GM19395 (cell line): ENCODE results near the gene TBX5.
"Not testable (repeated sequence)": the region's sequence is repeated elsewhere in the genome, so short reads cannot be mapped to it uniquely, and the experiment has no call there.

ENCODE experiments used
- ATAC-seq: cut with Tn5 transposase; IDR thresholded peaks from one replicate; pipeline ENCODE4 v1.9.1; 2021; ENCODE audit warnings: mild to moderate bottlenecking, moderate library complexity; ENCODE audit not compliant: unreplicated experiment

TBX5 gene

GRCh38 chr12:114393569-114393968, 12.4 kb downstream of the TBX5 start:
- ATAC-seq = no peak

- ATAC-seq = no peak
Observed at GRCh38 chr12:114392909-114393308, 13.0 kb downstream of the TBX5 start.

GRCh38 chr12:114391088-114391487, 14.9 kb downstream of the TBX5 start:
- no peak for ATAC-seq

GRCh38 chr12:114384739-114385138, 21.2 kb downstream of the TBX5 start:
- no peak for ATAC-seq

GRCh38 chr12:114381177-114381576, 24.8 kb downstream of the TBX5 start:
- no peak for ATAC-seq

GRCh38 chr12:114371733-114372132, 34.2 kb downstream of the TBX5 start:
- ATAC-seq = no peak

GRCh38 chr12:114371250-114371649, 34.7 kb downstream of the TBX5 start:
- ATAC-seq = no peak

- no peak for ATAC-seq
Observed at GRCh38 chr12:114368685-114369452, 37.1 kb downstream of the TBX5 start.

- ATAC-seq = no peak
Observed at GRCh38 chr12:114361992-114362391, 44.0 kb downstream of the TBX5 start.

GRCh38 chr12:114361545-114361944, 44.4 kb downstream of the TBX5 start:
- no peak for ATAC-seq

GRCh38 chr12:114360485-114360884, 45.5 kb downstream of the TBX5 start:
- no peak for ATAC-seq

GRCh38 chr12:114355389-114356088, 50.4 kb downstream of the TBX5 start:
- no peak for ATAC-seq

GRCh38 chr12:114349239-114349638, 56.7 kb downstream of the TBX5 start:
- ATAC-seq = not testable (repeated sequence)

GRCh38 chr12:114347861-114348260, 58.1 kb downstream of the TBX5 start:
- no peak for ATAC-seq

GRCh38 chr12:114344831-114345230, 61.1 kb downstream of the TBX5 start:
- no peak for ATAC-seq

- ATAC-seq = no peak
Observed at GRCh38 chr12:114344303-114344663, 61.7 kb downstream of the TBX5 start.

- ATAC-seq = no peak
Observed at GRCh38 chr12:114343585-114344302, 62.2 kb downstream of the TBX5 start.

- ATAC-seq = no peak
Observed at GRCh38 chr12:114342656-114343055, 63.3 kb downstream of the TBX5 start.

GRCh38 chr12:114341635-114342034, 64.3 kb downstream of the TBX5 start:
- no peak for ATAC-seq

- ATAC-seq = no peak
Observed at GRCh38 chr12:114340231-114340630, 65.7 kb downstream of the TBX5 start.

GRCh38 chr12:114339626-114340025, 66.3 kb downstream of the TBX5 start:
- no peak for ATAC-seq

GRCh38 chr12:114335607-114336006, 70.3 kb downstream of the TBX5 start:
- no peak for ATAC-seq
